Lung microvascular endothelial cell (primary cell): ENCODE results near the gene NGDN. TPM values are rescaled to one million over a fixed set of nuclear protein-coding genes. Genes with fewer than 3 reads are reported as not detected.

Experiments
- DNase-seq, 2 donors: peaks; one replicate each; pipeline versions ENCODE4 v3.0.0 to v3.0.0-alpha.2; 2010; ENCODE audit warnings: low read depth in 2 of 2
- total RNA-seq: library from RNA; depleted of rRNA; stranded (reverse); fragments of >200 nt; gene quantifications from 2 replicates; pipeline ENCODE4 v1.2.1, GENCODE V29; 2014

NGDN gene
- total RNA-seq, 1 donor from 2014 or later, result 46.8 TPM

GRCh38 chr14:23520899-23521533 is 51.5 kb downstream of the NGDN start:
- no peak for DNase-seq

GRCh38 chr14:23521785-23522640 is 52.5 kb downstream of the NGDN start:
- DNase-seq, result no peak

DNA sequence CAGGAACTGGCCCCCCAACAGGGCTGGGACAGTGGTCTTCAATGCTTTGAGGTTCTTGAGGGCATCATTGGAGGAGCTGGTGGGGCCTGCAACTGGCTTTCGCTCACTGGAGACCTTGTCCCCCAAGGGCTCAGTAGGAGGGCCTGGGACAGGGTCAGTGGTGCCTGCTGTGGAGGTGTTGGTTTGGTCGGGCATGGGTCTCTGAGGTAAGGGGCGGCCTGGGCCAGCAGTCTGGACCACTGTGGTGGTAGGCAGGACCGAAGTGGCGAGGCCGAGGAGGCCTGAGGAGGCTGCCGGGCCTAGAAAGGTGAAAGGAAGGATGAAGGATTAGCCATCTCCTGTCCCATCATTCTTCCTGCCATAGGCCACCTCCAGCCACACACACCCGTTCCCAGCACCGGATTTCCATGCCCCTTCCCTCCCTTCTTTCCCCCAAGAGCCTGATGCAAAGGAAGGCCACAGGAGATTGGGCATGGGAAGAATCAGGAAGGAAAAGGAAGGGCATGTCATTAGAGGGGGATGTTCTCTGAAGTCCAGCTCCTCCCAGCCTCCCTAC is 53.2 kb downstream of the NGDN start:
- no peak for DNase-seq

DNA sequence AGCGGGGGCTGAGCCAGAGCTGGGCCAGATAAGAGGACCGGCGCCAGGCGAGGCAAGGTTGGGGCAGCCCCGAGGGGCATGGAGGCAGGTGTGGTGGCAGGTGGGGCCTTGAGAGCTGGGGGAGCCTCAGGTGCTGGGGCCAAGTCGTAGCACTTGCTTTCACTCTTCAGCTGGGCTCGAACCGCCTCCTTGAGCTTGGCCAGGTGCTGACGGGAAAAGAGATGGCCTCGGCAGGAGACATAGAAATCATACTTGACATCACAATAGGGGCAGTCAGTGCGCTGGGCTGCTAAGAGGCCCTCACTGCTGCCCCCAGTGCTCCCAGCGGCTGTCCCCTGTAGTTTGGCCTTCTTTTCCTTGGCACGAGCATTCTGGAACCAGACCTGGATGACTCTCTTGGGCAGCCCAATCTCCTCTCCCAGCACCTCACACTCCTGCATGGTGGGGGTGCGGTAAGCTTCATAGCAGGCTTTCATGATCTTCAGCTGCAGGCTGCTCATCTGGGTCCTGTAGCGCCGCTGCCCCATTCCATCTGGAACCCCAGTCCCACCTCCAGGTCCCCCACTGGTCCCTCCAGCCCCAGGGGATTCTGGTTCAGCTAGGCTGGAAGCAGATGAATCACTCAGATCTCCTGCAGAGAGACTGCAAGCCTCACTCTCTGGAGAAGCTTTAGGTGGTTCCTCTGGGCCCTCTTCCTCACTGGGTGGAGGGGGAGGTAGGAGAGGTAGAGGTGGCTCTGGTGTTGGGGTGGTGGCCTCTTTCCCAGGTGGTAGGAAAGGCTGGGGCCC is 53.9 kb downstream of the NGDN start:
- no peak for DNase-seq

- DNase-seq, result no peak
Measured at GRCh38 chr14:23524954-23525353, 55.5 kb downstream of the NGDN start.

- DNase-seq, result no peak
Measured at GRCh38 chr14:23525611-23526010, 56.1 kb downstream of the NGDN start.

Other genes starting within 250 kb of the NGDN start
- not detected in 2 replicates for gene RNF212B, start 231.8 kb upstream of the NGDN start, total RNA-seq
- 3.1 and 3.4 TPM in 2 replicates for gene HOMEZ, start 183.6 kb upstream of the NGDN start, total RNA-seq
- gene PPP1R3E, start 166.8 kb upstream of the NGDN start, total RNA-seq, result 1.5 and 3.6 TPM in 2 replicates
- 9.4 and 14.9 TPM in 2 replicates for gene BCL2L2, start 162.9 kb upstream of the NGDN start, total RNA-seq
- 46.2 and 52.8 TPM in 2 replicates for gene PABPN1, start 148.2 kb upstream of the NGDN start, total RNA-seq
- gene SLC22A17, start 116.8 kb upstream of the NGDN start, total RNA-seq, result 0.22 and 0.60 TPM in 2 replicates
- gene EFS, start 104.5 kb upstream of the NGDN start, total RNA-seq, result not detected in 2 replicates
- not detected in 2 replicates for gene IL25, start 96.9 kb upstream of the NGDN start, total RNA-seq
- gene CMTM5, start 92.7 kb upstream of the NGDN start, total RNA-seq, result not detected in 2 replicates
- gene MYH6, start 61.4 kb upstream of the NGDN start, total RNA-seq, result not detected in 2 replicates
- gene MYH7, start 34.0 kb upstream of the NGDN start, total RNA-seq, result not detected in 2 replicates
- under 0.01 and 0.22 TPM in 2 replicates for gene ZFHX2, start 82.1 kb downstream of the NGDN start, total RNA-seq
- 5.7 and 9.1 TPM in 2 replicates for gene THTPA, start 86.6 kb downstream of the NGDN start, total RNA-seq
- gene AP1G2, start 98.1 kb downstream of the NGDN start, total RNA-seq, result 18.5 and 23.8 TPM in 2 replicates
- gene JPH4, start 109.1 kb downstream of the NGDN start, total RNA-seq, result not detected in 2 replicates
- 0.20 and 0.87 TPM in 2 replicates for gene DHRS2, start 166.7 kb downstream of the NGDN start, total RNA-seq